Measurements from ENCODE around the gene MAP4K5.

Gene MAP4K5

GRCh38 chr14:50488521-50488920 is 43.8 kb downstream of the MAP4K5 start:
- Histone ChIP-seq H3K27me3 (no peaks in the 10 kb centered on the region), H3K27ac (no peak overlapping the region), H3K9me3 (no peaks in the 10 kb centered on the region), H3K4me1 (ENCODE audit: control insufficient read depth in 1 of 2, insufficient read depth in 1 of 2, low read depth in 1 of 2, low read length in 1 of 2) (no peaks in the 10 kb centered on the region), H3K4me3 (ENCODE audit: low read depth in 1 of 2, low read length in 1 of 2) (no peak overlapping the region), H3K36me3 (no peaks in the 10 kb centered on the region)
- TF ChIP-seq CTCF (IDR thresholded peaks at IDR 0.05): no peak

GRCh38 chr14:50479041-50479440 is 53.3 kb downstream of the MAP4K5 start:
- H3K27me3 ChIP-seq: no peaks in the 10 kb centered on the region
- no peak for TF ChIP-seq CTCF (IDR thresholded peaks at IDR 0.05)
- H3K4me3 ChIP-seq (ENCODE audit: low read depth in 1 of 2, low read length in 1 of 2): no peak overlapping the region
- H3K9me3 ChIP-seq: peaks cover 3% of the 10 kb centered on the region
- H3K27ac ChIP-seq: no peak overlapping the region
- H3K36me3 ChIP-seq: no peaks in the 10 kb centered on the region
- no peaks in the 10 kb centered on the region for H3K4me1 ChIP-seq (ENCODE audit: control insufficient read depth in 1 of 2, insufficient read depth in 1 of 2, low read depth in 1 of 2, low read length in 1 of 2)

GRCh38 chr14:50477760-50478159 is 54.6 kb downstream of the MAP4K5 start:
- TF ChIP-seq CTCF (IDR thresholded peaks at IDR 0.05): no peak
- H3K27ac ChIP-seq: no peak overlapping the region
- H3K27me3 ChIP-seq: no peaks in the 10 kb centered on the region
- H3K9me3 ChIP-seq: peaks cover 9% of the 10 kb centered on the region
- H3K4me1 ChIP-seq (ENCODE audit: control insufficient read depth in 1 of 2, insufficient read depth in 1 of 2, low read depth in 1 of 2, low read length in 1 of 2): no peaks in the 10 kb centered on the region
- H3K36me3 ChIP-seq: no peaks in the 10 kb centered on the region
- no peak overlapping the region for H3K4me3 ChIP-seq (ENCODE audit: low read depth in 1 of 2, low read length in 1 of 2)

- Histone ChIP-seq H3K4me1 (ENCODE audit: control insufficient read depth in 1 of 2, insufficient read depth in 1 of 2, low read depth in 1 of 2, low read length in 1 of 2) (no peaks in the 10 kb centered on the region), H3K9me3 (peaks cover 15% of the 10 kb centered on the region), H3K27me3 (no peaks in the 10 kb centered on the region), H3K27ac (no peak overlapping the region), H3K4me3 (ENCODE audit: low read depth in 1 of 2, low read length in 1 of 2) (no peak overlapping the region), H3K36me3 (no peaks in the 10 kb centered on the region)
- TF ChIP-seq CTCF (IDR thresholded peaks at IDR 0.05): no peak
Measured at GRCh38 chr14:50476134-50476533, 56.2 kb downstream of the MAP4K5 start.

- Histone ChIP-seq H3K27ac (no peak overlapping the region), H3K4me3 (ENCODE audit: low read depth in 1 of 2, low read length in 1 of 2) (no peak overlapping the region), H3K4me1 (ENCODE audit: control insufficient read depth in 1 of 2, insufficient read depth in 1 of 2, low read depth in 1 of 2, low read length in 1 of 2) (no peaks in the 10 kb centered on the region), H3K27me3 (no peaks in the 10 kb centered on the region), H3K9me3 (peaks cover 15% of the 10 kb centered on the region), H3K36me3 (no peaks in the 10 kb centered on the region)
- no peak for TF ChIP-seq CTCF (IDR thresholded peaks at IDR 0.05)
Measured at GRCh38 chr14:50475460-50475859, 56.9 kb downstream of the MAP4K5 start.
